VCaP (cell line): Measurements from ENCODE around the gene P2RX5.

Source experiments
- H3K27ac ChIP-seq: fragments of 450-650 bp; 2 replicates; pipeline ENCODE4 v1.5.1; 2017
- CTCF ChIP-seq: fragments of 450-650 bp; conservative IDR thresholded peaks from 2 replicates; pipeline ENCODE4 v1.5.1; 2017; ENCODE audit warnings: mild to moderate bottlenecking, moderate library complexity

Gene P2RX5

GRCh38 chr17:3636908-3637373 lies 59.0 kb downstream of the P2RX5 start:
- peak overlapping the region; percentile 97 for H3K27ac ChIP-seq
- no peak for TF ChIP-seq CTCF

- peak within 1 kb of the TSS; percentile 97 for H3K27ac ChIP-seq
- TF ChIP-seq CTCF, result no peak
These were observed 59.6 kb downstream of the P2RX5 start, which contains the start of the genes CTNS and SHPK for GRCh38 chr17:3636154-3636907. Gene CTNS, plus strand, starts transcription at chr17:3636760. Its CDS starts 3,447 bp downstream, at chr17:3640207. Gene SHPK, minus strand, starts transcription at chr17:3636250. Its CDS starts 31 bp downstream, at chr17:3636219.

- TF ChIP-seq CTCF, result no peak
- H3K27ac ChIP-seq, result peak overlapping the region; percentile 97
These were observed 60.3 kb downstream of the P2RX5 start for GRCh38 chr17:3635474-3636153.

- no peak for TF ChIP-seq CTCF
- no peak overlapping the region for H3K27ac ChIP-seq
These were observed 63.7 kb downstream of the P2RX5 start for GRCh38 chr17:3632287-3632686.

GRCh38 chr17:3630781-3631180 lies 65.2 kb downstream of the P2RX5 start:
- no peak for TF ChIP-seq CTCF
- H3K27ac ChIP-seq, result no peak overlapping the region

- TF ChIP-seq CTCF, result no peak
- no peak overlapping the region for H3K27ac ChIP-seq
These were observed 68.2 kb downstream of the P2RX5 start for GRCh38 chr17:3627769-3628167.
